GM19099 (cell line): ENCODE data around the gene KRT20.

Experiments used
- POLR2A ChIP-seq: IDR thresholded peaks from 3 replicates; pipeline ENCODE4 v1.6.1; 2011; ENCODE audit warnings: low read depth; ENCODE audit not compliant: insufficient read length; ENCODE audit errors: extremely low read depth

The KRT20 gene

GRCh38 chr17:40884708-40885512, at the start of gene KRT20:
TSS of gene KRT20 (minus strand) at chr17:40885242. CDS start at chr17:40885185, 57 bp downstream.
- TF ChIP-seq POLR2A, result no peak

- no peak for TF ChIP-seq POLR2A
Observed at GRCh38 chr17:40932608-40933007, 47.6 kb upstream of the KRT20 start.

GRCh38 chr17:40931311-40931710, 46.3 kb upstream of the KRT20 start:
- TF ChIP-seq POLR2A, result no peak

- TF ChIP-seq POLR2A, result no peak
Observed at GRCh38 chr17:40926341-40926740, 41.3 kb upstream of the KRT20 start.

- no peak for TF ChIP-seq POLR2A
Observed at GRCh38 chr17:40922239-40922638, 37.2 kb upstream of the KRT20 start.

GRCh38 chr17:40921026-40921425, 36.0 kb upstream of the KRT20 start:
- TF ChIP-seq POLR2A, result no peak

- no peak for TF ChIP-seq POLR2A
Observed at GRCh38 chr17:40916366-40916765, 31.3 kb upstream of the KRT20 start.

- no peak for TF ChIP-seq POLR2A
Observed at GRCh38 chr17:40915721-40916256, 30.7 kb upstream of the KRT20 start.

GRCh38 chr17:40915199-40915661, 30.2 kb upstream of the KRT20 start:
- no peak for TF ChIP-seq POLR2A

- TF ChIP-seq POLR2A, result no peak
Observed at GRCh38 chr17:40914075-40914855, 29.2 kb upstream of the KRT20 start.

- no peak for TF ChIP-seq POLR2A
Observed at GRCh38 chr17:40912486-40913210, 27.6 kb upstream of the KRT20 start.

GRCh38 chr17:40910441-40910841, 25.4 kb upstream of the KRT20 start:
- no peak for TF ChIP-seq POLR2A

GRCh38 chr17:40909755-40910154, 24.7 kb upstream of the KRT20 start:
- TF ChIP-seq POLR2A, result no peak

GRCh38 chr17:40909351-40909750, 24.3 kb upstream of the KRT20 start:
- no peak for TF ChIP-seq POLR2A

- TF ChIP-seq POLR2A, result no peak
Observed at GRCh38 chr17:40906613-40907012, 21.6 kb upstream of the KRT20 start.
